Activated CD8-positive, alpha-beta memory T cell treated with anti-CD3 and anti-CD28 coated beads, Interleukin-2, amount 50 U/mL, for 1 hour (primary cell): ENCODE data around the gene SNN.

Source experiments
- DNase-seq: peaks from one replicate; pipeline ENCODE4 v3.0.0-alpha.2; 2020; ENCODE audit errors: extremely low read depth

SNN gene

GRCh38 chr16:11635113-11635652 lies 33.1 kb upstream of the SNN start:
- DNase-seq: no peak

GRCh38 chr16:11635679-11636171 lies 32.5 kb upstream of the SNN start:
- DNase-seq: no peak

GRCh38 chr16:11636172-11636721 lies 32.0 kb upstream of the SNN start:
- no peak for DNase-seq

- DNase-seq: no peak
Observed at GRCh38 chr16:11637320-11637719, 30.9 kb upstream of the SNN start.

- DNase-seq: no peak
Observed at GRCh38 chr16:11638140-11638539, 30.1 kb upstream of the SNN start.

- no peak for DNase-seq
Observed at GRCh38 chr16:11639008-11639562, 29.2 kb upstream of the SNN start.

GRCh38 chr16:11639925-11640899 lies 28.0 kb upstream of the SNN start:
- no peak for DNase-seq

GRCh38 chr16:11640987-11641817 lies 27.1 kb upstream of the SNN start:
- DNase-seq: no peak

- no peak for DNase-seq
Observed at GRCh38 chr16:11642765-11643116, 25.5 kb upstream of the SNN start.

GRCh38 chr16:11649276-11649675 lies 19.0 kb upstream of the SNN start:
- DNase-seq: no peak

- DNase-seq: no peak
Observed at GRCh38 chr16:11650641-11651591, 17.3 kb upstream of the SNN start.

- DNase-seq: no peak
Observed at GRCh38 chr16:11651796-11652195, 16.5 kb upstream of the SNN start.

- no peak for DNase-seq
Observed at GRCh38 chr16:11655655-11656054, 12.6 kb upstream of the SNN start.

- DNase-seq: no peak
Observed at GRCh38 chr16:11657556-11657955, 10.7 kb upstream of the SNN start.

GRCh38 chr16:11658896-11659708 lies 9.2 kb upstream of the SNN start:
- DNase-seq: no peak

- DNase-seq: no peak
Observed at GRCh38 chr16:11660565-11660964, 7.7 kb upstream of the SNN start.

- DNase-seq: no peak
Observed at GRCh38 chr16:11662582-11662981, 5.7 kb upstream of the SNN start.

- DNase-seq: no peak
Observed at GRCh38 chr16:11665071-11665491, 3.2 kb upstream of the SNN start.
